ENCODE data around the gene FAIM2. TPM values are rescaled to one million over a fixed set of nuclear protein-coding genes. Genes with fewer than 3 reads are reported as not detected.

Gene FAIM2
- total and polyA plus RNA-seq, 9 of the 15 experiments (the other 6 are each of a cell fraction or from before 2014, with no cell fraction given): 0.01 to 0.10 TPM; not detected in 7

DNA sequence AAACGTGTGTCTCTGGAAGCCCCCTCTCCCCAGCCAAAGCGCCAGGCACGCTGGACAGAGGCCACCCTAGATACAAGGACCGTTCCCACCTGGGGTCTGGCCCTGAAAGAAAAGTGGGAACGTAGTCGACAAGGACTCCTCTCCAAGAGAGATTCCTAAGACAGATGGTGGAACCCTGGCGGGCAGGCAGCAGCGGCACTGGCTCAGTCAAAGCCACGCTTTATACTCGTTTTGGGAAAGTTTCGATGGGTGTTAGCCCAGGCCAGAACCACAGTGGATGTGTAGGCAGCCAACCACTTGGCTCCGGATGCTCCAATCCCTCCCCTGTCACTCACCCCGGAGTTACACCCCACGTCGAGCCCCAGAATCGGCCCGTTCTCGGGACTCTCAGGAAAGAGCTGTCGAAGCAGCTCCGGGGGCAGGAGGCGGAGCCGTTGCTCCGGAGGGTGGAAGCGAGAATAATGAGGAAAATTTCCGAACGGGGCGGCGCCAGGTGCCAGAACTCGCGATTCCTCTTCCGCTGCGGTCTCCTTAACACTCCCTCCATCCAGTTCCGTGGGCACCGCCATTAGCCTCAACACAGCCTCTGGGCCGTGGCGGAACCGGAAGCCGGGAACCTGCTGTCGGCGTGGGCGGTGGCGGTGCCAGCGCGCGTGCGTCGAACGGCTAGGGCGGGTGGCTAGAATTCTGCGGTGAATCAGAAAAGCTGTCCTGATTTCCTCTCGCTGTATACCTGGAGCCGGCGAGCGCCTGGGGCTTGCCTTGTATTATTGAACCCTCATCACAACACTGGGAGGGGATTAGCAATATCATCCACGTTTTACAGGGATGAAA is 61.0 kb downstream of the FAIM2 start, which contains the start of gene BCDIN3D (continued):
- TF ChIP-seq, protein P1, sequence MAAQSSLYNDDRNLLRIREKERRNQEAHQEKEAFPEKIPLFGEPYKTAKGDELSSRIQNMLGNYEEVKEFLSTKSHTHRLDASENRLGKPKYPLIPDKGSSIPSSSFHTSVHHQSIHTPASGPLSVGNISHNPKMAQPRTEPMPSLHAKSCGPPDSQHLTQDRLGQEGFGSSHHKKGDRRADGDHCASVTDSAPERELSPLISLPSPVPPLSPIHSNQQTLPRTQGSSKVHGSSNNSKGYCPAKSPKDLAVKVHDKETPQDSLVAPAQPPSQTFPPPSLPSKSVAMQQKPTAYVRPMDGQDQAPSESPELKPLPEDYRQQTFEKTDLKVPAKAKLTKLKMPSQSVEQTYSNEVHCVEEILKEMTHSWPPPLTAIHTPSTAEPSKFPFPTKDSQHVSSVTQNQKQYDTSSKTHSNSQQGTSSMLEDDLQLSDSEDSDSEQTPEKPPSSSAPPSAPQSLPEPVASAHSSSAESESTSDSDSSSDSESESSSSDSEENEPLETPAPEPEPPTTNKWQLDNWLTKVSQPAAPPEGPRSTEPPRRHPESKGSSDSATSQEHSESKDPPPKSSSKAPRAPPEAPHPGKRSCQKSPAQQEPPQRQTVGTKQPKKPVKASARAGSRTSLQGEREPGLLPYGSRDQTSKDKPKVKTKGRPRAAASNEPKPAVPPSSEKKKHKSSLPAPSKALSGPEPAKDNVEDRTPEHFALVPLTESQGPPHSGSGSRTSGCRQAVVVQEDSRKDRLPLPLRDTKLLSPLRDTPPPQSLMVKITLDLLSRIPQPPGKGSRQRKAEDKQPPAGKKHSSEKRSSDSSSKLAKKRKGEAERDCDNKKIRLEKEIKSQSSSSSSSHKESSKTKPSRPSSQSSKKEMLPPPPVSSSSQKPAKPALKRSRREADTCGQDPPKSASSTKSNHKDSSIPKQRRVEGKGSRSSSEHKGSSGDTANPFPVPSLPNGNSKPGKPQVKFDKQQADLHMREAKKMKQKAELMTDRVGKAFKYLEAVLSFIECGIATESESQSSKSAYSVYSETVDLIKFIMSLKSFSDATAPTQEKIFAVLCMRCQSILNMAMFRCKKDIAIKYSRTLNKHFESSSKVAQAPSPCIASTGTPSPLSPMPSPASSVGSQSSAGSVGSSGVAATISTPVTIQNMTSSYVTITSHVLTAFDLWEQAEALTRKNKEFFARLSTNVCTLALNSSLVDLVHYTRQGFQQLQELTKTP (IDR thresholded peaks at IDR 0.05; ENCODE audit: low read depth in 1 of 2, partially characterized antibody in 2 of 2): no peak
- TF ChIP-seq TCF7L2 (IDR thresholded peaks at IDR 0.05; ENCODE audit: low read depth, low read length) (no peak), TAF1 (IDR thresholded peaks at IDR 0.05; ENCODE audit: control insufficient read depth, extremely low read depth, insufficient read depth, low read length, severe bottlenecking) (peak; percentile 83), HMGN3 (IDR thresholded peaks at IDR 0.05; ENCODE audit: borderline replicate concordance, extremely low read depth, insufficient read length, low read depth, low read length) (peak; percentile 77), ZNF780A (CRISPR knock-in tag; IDR thresholded peaks at IDR 0.05) (no peak), SRSF7 (optimal IDR thresholded peaks at IDR 0.05; ENCODE audit: low read depth, low read length) (no peak), NKRF (IDR thresholded peaks at IDR 0.05; ENCODE audit: borderline replicate concordance) (peak; percentile 36; the same call in 1 of the 2 replicates), ZNF324 (CRISPR knock-in tag; IDR thresholded peaks at IDR 0.05) (no peak)
- TF ChIP-seq, protein P2, sequence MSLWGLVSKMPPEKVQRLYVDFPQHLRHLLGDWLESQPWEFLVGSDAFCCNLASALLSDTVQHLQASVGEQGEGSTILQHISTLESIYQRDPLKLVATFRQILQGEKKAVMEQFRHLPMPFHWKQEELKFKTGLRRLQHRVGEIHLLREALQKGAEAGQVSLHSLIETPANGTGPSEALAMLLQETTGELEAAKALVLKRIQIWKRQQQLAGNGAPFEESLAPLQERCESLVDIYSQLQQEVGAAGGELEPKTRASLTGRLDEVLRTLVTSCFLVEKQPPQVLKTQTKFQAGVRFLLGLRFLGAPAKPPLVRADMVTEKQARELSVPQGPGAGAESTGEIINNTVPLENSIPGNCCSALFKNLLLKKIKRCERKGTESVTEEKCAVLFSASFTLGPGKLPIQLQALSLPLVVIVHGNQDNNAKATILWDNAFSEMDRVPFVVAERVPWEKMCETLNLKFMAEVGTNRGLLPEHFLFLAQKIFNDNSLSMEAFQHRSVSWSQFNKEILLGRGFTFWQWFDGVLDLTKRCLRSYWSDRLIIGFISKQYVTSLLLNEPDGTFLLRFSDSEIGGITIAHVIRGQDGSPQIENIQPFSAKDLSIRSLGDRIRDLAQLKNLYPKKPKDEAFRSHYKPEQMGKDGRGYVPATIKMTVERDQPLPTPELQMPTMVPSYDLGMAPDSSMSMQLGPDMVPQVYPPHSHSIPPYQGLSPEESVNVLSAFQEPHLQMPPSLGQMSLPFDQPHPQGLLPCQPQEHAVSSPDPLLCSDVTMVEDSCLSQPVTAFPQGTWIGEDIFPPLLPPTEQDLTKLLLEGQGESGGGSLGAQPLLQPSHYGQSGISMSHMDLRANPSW (CRISPR knock-in tag; IDR thresholded peaks at IDR 0.05): peak; percentile 88; the same call in 1 of the 2 replicates
- TF ChIP-seq, protein P3, sequence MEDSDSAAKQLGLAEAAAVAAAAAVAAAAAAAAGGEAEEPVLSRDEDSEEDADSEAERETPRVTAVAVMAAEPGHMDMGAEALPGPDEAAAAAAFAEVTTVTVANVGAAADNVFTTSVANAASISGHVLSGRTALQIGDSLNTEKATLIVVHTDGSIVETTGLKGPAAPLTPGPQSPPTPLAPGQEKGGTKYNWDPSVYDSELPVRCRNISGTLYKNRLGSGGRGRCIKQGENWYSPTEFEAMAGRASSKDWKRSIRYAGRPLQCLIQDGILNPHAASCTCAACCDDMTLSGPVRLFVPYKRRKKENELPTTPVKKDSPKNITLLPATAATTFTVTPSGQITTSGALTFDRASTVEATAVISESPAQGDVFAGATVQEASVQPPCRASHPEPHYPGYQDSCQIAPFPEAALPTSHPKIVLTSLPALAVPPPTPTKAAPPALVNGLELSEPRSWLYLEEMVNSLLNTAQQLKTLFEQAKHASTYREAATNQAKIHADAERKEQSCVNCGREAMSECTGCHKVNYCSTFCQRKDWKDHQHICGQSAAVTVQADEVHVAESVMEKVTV (CRISPR knock-in tag; IDR thresholded peaks at IDR 0.05): no peak
- TF ChIP-seq, protein P4, sequence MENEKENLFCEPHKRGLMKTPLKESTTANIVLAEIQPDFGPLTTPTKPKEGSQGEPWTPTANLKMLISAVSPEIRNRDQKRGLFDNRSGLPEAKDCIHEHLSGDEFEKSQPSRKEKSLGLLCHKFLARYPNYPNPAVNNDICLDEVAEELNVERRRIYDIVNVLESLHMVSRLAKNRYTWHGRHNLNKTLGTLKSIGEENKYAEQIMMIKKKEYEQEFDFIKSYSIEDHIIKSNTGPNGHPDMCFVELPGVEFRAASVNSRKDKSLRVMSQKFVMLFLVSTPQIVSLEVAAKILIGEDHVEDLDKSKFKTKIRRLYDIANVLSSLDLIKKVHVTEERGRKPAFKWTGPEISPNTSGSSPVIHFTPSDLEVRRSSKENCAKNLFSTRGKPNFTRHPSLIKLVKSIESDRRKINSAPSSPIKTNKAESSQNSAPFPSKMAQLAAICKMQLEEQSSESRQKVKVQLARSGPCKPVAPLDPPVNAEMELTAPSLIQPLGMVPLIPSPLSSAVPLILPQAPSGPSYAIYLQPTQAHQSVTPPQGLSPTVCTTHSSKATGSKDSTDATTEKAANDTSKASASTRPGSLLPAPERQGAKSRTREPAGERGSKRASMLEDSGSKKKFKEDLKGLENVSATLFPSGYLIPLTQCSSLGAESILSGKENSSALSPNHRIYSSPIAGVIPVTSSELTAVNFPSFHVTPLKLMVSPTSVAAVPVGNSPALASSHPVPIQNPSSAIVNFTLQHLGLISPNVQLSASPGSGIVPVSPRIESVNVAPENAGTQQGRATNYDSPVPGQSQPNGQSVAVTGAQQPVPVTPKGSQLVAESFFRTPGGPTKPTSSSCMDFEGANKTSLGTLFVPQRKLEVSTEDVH (IDR thresholded peaks at IDR 0.05; ENCODE audit: low read depth, partially characterized antibody): no peak
